Amniotic epithelial cell (primary cell): ENCODE results near the gene AADACL4.
"Not testable (repeated sequence)": the region's sequence is repeated elsewhere in the genome, so short reads cannot be mapped to it uniquely, and the experiment has no call there.

Source experiments
- DNase-seq: peaks from one replicate; pipeline ENCODE4 v3.0.0-alpha.2; 2010; ENCODE audit warnings: low read depth

AADACL4 gene

DNA sequence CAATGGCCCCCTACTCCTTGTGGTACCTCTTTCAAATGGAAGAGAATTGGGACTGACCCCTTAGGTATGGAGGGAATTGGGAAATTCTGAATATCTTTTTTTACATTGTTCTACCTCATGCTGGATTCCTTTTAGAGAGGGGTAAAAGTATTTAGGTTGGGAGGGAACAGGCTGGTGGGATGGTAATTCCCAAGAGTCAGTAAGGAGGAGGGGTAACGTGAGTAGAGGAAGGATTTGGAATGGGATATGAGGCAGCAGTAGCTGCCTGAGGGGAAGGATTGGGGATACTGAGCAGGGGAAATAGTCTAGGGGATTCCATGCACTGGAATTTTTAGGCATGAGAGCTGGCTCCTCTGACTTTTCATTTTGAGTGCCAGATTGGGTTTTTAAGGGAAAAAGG lies 68.2 kb downstream of the AADACL4 start:
- no peak for DNase-seq

DNA sequence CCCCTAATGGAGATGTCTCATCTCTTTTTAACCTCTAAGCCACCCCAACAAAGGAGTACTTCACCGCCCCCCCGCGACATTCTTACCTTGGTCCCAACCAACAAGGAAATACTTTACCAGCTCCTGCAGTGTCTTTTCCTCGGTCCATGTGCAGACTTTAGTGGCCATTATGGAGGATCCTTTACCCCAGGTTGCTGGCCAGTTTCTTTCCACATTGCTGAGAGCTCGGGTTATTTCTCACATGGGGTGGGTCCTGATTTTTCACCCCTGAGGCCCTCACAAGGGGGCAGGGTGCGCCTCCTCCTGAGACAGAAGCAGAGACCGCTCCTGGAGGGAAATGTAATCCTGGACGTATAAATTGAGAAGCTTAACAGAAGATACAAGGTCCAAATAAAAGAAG lies 69.0 kb downstream of the AADACL4 start:
- no peak for DNase-seq

DNA sequence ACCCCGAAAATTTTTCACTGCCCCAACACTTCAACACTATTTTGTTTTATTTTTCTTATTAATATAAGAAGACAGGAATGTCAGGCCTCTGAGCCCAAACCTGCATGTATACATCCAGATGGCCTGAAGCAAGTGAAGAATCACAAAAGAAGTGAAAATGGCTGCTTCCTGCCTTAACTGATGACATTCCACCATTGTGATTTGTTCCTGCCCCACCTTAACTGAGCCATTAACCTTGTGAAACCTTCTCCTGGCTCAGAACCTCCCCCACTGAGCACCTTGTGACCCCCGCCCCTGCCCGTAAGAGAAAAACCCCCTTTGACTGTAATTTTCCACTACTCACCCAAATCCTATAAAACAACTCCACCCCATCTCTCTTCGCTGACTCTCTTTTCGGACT lies 69.8 kb downstream of the AADACL4 start:
- DNase-seq: not testable (repeated sequence)

DNA sequence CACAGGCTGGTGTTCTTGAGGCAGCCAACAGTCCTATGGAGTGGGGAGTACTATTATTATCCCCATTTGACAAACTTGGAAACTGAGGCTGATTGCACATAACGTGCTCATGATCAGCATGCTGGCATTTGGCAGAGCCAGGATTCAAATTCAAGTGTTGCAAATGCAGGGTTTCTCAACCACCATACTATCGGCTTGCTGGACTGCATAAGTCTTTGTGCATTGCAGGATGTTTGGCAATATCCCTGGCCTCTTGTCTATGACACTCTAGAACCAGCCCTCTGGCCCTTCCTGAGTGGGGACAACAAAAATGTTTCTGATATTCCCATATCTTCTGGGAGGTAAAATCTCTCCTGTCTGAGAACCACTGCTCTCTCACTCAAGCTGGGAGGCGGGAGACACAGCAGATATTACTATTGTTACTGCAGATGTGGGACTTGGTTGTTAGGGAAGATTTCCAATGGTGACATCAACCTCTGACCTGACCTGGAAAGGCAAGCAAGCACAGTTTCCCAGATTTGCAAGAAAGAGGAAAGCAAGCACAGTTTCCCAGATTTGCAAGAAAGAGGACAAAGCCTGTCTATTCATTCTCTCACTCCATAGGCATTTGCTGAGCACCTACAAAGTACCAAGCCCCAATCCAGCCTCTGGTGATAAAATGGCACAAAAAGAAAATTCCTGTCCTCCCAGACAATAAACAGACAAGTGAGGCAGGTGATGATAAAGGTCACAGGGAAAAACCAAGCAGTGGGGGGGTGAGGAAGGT lies 71.0 kb downstream of the AADACL4 start:
- DNase-seq: no peak

- DNase-seq: no peak
Measured at GRCh38 chr1:12715896-12716437, 72.1 kb downstream of the AADACL4 start, which contains the start of gene AADACL3. AADACL3 (plus strand) TSS chr1:12716110; CDS start chr1:12716177, 67 bp downstream.
